DMS153 (cell line): Measurements from ENCODE around the gene PLCXD3.
A peak's percentile ranks its signal among the peaks of the same experiment; 100 is the strongest.

Experiments
- DNase-seq: peaks from one replicate; lab custom pipeline; 2025; lab: John Stamatoyannopoulos, UW

PLCXD3 gene

DNA sequence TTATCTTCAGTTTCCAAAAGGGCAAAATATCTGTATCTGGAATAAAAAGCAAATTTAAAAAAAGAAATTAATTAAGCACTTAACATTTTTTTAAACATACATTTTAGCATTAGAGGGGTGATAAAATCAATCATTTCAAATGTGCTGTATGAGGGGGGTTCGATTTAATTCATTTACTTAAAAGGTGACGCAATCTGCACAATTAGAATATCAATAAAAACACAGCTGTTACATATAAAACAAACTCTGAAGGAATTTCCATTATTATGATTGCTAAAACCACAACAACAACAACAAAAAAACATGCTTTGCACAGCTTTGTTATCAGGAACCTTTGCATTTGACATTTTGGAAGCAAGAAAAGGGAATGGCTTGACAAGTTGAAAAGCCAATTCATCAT lies 225.5 kb downstream of the PLCXD3 start:
- no peak for DNase-seq

DNA sequence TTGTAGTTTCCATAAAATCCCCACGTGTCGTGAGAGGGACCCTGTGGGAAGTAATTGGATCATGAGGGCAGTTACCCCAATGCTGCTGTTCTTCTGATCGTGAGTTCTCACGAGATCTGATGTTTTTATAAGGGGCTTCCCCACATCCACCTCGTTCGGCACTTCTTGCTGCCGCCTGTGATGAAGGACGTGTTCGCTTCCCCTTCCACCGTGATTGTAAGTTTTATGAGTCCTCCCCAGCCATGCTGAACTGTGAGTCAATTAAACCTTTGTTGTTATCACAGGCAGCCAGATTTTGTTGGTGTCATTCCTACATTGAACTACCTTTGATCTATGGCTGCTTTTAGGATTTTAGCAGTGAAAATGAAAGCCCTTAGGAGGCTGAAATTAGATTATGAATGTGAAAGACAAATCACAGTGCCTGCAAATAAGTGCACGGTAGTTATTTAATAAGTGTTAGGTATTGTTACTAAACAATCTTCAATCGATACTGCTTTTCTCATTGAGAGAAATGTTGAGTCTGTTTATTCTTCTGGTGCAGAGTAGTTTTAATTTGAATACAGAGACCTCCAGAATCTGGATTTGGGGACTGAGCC lies 229.1 kb downstream of the PLCXD3 start:
- no peak for DNase-seq

DNA sequence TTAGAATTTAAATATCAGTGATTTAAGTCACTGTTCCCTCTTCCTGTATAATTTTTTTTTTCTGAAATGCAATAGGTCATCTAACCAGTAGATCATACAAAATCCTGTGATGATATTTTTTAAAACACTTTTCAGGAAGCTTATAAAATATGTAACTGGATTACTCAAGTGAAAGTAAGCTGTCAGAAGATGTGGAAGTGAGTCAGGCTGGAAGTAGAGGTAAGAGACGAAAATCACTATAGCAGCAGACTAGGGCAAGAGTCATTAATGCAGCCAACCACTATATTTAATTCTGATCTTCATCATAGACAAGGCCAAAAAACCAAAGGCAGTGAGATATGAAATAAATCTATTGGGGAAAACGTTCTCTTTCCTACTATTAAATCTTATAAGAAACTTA lies 231.4 kb downstream of the PLCXD3 start:
- DNase-seq = no peak

DNA sequence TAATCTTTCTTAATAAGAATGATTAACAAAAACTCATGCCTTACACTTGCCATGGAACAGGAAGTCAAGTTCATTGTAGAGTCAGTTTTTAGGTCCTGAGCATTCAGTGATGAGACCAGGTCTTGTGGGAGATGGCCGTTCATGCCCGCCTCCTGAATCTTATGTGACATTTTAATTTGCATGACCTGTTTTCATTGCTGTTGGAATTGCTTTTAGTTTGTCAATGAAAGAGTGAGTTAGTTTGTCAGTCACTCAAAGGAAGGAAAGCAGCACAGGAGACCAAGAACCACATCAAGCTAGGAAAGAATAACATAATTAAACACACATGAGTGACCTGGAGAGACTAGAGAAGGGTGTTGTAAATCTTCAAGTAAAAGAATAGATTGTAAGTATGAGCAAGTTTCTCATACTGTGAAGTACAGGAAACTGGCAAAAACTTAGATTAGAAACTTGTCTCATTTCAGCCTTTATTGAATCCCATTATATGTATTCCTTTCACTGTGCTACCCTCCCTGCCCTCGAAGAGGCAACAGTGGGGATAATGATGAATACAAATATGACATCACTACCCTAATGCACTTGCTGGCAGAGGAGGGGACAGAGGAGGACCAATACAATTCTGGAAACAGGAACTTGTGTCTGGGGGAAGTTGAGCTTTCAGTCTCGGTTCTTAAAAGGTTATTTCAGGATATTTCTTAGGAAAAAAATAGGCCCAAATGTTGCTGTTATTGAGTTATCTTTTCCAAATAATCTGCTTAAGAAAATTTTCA lies 232.7 kb downstream of the PLCXD3 start:
- DNase-seq = no peak

DNA sequence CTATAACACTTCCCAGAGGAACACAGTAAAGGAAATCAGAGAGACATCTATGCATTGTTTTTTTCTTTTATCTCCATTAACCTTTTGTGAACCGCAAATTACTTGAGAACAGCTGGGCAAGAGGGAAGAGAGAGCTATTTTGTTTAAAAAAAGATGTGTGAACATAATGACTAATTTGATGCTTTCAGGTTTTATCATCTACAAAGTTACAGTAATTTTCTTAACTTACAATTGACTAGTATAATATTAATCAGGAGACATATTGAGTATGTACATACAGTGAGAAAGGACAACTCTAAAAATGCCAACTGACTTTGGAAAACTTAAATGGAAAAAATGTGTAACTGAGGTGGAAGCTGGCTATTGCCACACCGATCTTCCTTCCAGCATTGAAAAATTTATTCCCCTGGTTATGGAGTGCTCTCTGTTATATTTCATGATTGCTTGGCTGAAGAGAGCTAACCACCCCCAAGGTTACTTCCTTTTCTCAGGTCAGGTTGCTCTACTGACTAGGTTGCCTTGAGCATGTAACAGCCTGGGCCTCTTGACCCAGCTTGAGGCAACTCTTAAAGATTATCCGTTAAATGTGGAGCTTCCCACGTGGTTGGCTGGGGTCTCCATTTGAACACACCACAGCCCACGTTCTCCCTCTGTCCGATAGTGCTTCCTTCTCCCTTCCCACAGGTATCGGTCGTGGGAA lies 234.4 kb downstream of the PLCXD3 start:
- DNase-seq = no peak

DNA sequence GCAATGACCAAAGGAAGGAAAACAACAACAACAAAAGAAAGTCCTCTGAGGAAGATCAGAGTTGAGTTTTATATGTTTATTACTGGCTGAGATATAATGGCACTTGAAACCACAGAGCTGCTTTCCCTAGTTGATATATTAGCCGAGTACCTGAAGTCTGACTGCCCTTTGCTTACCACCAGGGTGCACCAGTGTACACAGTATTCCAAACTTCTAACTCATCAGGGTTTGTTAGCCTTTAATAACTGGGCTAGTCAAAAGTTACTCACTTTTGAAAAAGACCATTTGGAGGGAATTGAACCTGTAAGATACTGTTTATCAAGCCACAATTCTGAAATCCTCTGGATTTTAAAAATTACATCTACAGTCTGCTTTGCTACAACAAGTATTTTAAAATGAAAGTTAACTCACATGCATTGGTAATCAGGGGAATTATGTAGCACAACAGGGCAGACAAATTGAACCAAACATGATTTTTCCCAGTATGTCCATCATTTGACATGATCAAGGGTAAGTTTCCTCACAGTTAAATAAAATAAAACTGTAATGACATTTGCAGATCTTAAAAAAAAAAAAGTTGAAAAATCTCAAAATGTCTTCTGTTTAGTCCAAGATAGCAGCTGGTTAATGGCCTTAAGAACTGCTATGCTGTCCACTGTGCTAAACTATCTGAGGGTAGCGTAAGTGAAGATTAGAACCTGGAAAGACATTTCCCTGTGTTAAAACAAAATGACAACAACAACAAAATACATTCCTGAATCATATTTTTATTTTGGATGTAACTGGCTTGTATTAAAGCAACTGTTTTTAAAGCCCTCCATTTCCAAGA lies 239.8 kb downstream of the PLCXD3 start:
- DNase-seq = peak; percentile 6

DNA sequence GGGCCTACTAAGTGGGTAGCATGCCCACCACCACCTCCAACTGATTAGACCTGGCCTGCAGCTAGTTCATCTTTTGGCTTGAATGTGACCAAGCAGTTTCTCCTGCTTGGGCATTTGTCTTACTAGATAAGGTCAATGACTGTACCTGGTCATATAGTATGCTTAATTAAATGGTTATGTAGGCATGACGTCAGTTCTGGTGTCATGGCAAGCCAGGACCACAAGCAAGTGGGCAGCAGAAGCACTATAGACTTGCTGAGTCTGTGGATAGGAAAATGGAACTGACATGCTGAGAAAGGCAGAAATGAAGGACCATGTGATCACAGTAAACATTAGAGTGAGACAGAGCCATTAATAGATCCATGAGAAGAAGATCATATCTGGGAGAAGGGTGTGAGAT lies 241.5 kb downstream of the PLCXD3 start:
- no peak for DNase-seq

DNA sequence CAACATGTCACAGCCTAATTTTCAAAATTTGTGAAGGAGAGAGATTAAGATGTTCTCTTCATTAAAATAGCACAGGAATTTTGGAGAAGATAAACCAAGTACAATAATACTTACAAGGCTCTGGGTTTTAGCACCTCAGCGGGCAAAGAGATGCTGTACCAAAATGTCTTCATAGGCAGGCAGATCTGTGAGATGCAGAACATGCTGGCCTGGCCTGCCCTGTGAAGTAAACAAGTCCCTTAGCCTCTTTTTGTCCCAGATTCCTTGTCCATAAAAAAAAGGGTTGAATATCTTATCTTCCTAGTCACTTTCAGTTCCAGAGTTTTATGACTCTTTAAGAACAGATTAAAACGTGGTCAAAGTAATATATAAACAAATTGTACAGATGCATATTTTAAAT lies 244.0 kb downstream of the PLCXD3 start:
- DNase-seq = no peak

DNA sequence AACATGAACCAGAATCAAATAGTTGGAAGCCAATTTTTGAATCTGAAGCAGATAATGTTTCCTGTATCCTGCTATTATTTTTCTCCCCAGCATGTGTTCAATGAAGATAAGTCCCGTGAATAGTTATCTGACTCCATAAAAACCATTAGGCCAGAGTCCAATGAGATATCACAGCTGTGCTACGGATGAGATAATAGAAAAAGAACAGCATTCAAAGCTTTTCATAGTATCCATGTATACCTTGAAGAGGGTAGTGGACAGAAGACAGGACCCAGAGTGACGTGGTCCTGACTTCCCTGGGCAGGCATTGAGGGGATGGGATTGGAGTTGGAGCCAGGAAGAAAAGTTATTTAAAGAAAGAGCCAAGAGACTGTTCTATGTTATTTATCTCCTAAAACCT lies 246.4 kb downstream of the PLCXD3 start:
- no peak for DNase-seq

DNA sequence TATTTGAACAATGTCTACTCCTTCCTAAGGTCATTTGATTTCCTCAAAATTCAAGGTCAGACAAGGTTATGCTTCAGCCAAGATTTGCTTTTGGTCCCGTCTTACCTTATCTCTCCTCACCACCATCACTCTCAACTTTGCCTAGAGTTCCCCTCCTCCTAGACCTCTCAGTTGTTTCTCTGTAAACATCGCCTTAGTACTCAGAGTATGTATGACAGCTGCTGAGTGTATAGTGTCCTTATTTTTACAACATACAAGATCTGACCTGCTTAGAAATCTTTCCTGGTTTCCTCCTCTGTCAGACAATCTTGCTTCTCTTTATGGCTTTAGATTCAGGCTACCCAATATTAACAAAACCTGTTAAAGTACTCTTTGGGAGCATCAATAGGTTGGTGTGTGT lies 247.1 kb downstream of the PLCXD3 start:
- DNase-seq = no peak
